GM21390 (cell line): ENCODE results near the gene EGFL8.
A peak's percentile ranks its signal among the peaks of the same experiment; 100 is the strongest.
"Not testable (repeated sequence)": the region's sequence is repeated elsewhere in the genome, so short reads cannot be mapped to it uniquely, and the experiment has no call there.

Source experiments
- ATAC-seq: cut with Tn5 transposase; IDR thresholded peaks from one replicate; pipeline ENCODE4 v1.9.1; 2021; ENCODE audit not compliant: unreplicated experiment

The EGFL8 gene

DNA sequence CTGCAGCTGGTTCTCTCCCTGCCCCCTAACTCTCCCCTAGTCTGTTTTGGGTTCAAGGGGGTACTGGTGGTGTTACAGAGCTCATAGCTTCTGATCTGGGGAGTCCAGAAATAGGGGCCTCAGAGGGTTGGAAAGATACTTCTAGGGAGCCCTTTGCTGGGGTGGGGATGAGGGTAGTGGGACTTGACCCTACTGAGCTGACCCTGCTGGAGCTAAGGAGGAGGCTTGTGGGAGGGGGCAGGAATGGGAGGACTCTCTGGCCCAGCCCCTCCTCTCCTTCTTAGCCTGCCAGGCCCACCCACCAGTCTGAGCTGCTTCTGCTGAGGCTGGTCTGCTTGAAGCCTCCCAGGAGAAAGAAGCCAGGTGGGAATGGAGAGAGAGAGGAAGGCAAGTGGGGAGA, at the start of gene EGFL8:
Gene EGFL8 (plus strand): TSS at position 301 of the 400 bp plus-strand sequence. CDS start 1,571 bp downstream, outside the sequence.
- ATAC-seq: no peak

DNA sequence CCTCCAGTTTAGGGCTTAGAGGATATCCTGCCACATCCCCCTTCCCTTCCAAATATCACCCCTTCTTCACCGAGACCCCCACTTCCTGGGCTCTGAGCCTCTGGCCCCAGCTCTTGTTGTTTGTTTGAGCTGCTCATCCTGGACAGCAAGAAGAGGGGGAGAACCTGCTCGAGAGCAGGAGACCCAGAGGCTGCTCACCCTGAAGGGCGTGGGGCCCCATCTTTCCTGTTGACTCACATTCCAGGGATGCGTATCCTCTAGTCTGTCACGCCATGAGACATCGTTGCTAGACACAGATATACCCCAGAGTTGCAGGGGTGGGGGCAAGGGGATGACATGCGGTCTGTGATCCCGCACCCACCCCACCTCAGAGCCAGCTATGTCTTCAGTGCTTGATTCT, 49.6 kb upstream of the EGFL8 start:
- no peak for ATAC-seq

DNA sequence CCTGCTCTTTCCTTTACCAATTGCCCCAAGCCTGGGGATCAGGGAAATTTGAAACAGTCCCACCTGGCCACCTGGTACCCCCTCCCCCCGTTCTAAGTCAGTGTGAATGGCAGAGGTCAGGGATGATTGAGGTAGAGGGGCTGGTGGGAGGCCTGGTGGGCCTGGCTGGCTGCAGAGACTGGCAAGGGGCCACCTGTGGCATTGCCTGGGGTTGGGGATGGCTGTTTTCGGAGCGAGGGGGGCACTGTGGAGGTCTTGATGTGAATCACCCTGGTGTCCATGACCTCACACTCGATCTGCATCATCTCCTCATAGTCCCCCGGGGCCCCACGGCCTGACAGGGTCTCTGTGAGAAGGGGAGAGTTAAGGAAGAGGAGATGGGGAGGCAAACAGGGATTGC, 48.8 kb upstream of the EGFL8 start:
- no peak for ATAC-seq

DNA sequence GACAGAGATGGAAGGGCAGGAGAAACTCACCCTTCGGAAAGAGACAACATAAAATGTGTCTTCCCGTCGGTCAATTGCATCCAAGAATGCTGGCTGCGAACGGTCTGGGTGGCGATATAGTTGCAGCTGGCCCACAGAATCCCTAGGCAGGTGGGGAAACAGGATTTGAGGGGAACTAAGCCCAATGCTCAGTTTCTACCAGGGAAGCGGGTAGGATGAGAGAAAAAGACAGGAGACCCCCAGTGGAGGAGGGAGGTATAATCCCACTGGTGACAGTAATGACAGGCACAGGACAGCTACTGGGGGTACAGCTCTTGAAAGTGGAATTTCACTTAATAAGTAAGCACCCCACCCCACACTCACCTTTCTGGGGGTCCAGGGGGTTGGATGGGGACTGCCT, 47.7 kb upstream of the EGFL8 start:
- no peak for ATAC-seq

DNA sequence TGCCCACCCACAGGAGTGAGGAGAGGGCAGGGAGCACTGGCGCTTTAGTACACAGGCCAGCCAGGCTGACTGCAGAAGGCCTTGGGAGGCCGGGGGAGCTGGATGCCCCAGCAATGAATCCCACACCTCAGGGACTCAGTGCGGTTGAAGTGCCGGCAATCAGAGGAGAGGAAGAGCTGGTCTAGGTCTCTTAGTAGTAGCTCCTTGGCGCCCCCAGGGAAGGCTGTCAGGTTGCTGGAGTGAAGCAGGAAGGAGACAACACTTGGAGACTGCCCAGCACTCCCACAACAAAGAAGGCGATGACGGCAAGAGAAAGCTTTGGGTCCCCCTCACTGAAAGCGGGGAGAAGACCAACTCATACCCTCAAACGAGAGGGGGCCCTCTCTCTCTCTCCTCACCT, 46.9 kb upstream of the EGFL8 start:
- ATAC-seq: no peak

DNA sequence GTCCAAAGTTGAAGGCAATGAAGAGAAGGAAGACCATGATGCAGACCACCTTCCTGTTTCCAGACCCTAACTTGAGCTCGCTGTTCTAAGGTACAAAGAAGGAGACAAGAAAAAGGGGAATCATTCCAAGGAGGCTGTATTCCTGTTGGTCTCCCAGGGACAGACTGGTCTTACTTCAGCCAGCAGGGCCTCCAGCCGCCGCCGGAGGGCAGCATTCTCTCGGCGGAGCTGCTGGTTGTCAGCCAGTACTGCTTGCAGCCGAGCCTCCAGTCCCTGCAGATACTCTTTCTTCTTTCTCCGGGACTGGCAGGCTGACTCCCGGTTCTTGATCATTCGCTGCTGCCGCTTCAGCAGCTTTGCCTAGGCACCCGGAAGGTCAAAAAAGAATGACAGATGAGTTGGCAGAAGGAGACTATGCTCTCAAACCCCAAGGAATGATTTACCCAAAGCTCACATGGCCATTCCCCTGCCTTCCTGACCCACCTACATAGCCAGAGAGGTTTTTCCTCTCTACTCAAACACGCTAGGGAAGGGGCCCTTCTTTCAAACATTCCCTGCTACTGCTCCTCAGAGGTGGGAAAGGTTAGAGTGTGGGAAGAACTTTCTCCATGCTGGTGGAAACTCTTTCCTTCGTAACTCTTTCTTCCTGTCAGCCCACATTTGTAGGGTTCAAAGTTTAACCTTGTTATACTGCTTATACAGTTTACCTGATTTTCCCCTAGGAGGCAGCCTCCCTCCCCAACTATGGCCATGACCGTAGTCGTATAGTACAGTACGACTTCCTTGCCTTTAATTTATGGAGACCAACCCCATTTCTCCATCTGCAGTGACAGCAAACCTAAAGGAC, 45.4 kb upstream of the EGFL8 start:
- no peak for ATAC-seq

DNA sequence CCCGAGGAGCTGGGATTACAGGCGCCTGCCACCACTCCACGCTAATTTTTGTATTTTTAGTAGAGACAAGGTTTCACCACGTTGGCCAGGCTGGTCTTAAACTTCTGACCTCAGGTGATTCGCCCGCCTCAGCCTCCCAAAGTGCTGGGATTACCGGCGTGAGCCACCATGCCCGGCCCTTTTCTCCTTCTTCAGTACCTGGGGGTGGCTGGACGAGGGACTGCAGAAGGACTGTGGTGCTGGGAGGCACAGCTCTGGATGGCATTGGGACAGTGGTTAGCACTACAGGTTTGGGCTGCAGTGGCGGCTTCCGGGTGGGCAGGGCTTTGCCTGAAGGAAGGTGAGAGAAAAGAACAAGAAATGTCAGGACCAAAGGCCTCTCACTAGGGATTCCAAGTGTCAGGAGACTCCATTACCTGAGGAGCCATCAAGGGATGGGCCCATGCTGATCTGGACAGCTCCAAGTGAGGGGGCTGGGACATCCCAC, 43.8 kb upstream of the EGFL8 start:
- ATAC-seq: no peak

DNA sequence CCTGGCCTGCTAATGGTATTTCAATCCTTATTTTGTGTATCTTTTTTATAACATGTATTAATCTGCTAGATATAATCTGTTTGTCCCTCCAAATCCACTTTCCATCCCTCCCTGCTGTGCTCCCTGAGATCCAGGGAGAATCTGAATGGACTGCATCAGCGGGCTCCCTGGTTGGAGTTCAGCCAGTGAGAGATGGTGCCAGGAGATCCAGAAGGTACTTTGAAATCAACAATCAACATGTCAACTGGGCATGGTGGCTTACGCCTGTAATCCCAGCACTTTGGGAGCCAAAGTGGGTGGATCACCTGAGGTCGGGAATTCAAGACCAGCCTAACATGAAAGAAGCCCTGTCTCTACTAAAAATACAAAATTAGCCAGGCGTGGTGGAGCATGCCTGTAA, 40.7 kb upstream of the EGFL8 start:
- ATAC-seq: no peak

DNA sequence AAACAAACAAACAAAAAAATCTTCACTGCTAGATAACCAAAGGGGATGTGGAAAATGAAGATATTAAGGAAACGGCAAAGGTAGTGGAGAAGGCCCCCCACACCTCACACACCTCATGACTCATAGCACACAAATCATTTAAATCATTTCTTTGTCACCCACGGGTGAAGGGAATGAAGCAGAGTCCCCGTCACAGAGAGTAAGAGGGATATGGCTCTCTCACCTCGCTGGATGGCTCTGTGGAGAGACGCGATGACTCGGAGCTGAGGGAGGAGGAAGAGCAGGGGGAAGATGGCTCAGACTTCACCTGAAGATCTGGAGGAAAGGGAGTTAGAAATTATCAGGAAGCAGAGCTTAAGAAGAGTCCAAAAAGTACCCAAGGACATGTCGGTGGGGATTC, 37.5 kb upstream of the EGFL8 start:
- ATAC-seq: no peak

DNA sequence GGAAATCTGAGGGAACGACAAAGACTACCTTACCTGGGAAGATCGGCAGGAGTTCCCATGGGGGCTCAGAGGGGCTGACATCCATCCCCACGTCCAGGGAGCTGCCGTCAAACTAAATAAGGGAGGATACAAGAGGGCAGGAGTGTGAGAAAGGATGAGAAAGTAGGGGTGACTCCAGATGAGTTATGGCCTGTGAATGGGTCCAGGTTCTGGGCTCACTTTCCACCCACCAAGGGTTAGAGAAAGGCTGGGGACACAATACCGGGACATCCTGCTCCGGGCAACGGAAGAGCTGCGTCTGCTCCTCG, 37.0 kb upstream of the EGFL8 start:
- no peak for ATAC-seq

DNA sequence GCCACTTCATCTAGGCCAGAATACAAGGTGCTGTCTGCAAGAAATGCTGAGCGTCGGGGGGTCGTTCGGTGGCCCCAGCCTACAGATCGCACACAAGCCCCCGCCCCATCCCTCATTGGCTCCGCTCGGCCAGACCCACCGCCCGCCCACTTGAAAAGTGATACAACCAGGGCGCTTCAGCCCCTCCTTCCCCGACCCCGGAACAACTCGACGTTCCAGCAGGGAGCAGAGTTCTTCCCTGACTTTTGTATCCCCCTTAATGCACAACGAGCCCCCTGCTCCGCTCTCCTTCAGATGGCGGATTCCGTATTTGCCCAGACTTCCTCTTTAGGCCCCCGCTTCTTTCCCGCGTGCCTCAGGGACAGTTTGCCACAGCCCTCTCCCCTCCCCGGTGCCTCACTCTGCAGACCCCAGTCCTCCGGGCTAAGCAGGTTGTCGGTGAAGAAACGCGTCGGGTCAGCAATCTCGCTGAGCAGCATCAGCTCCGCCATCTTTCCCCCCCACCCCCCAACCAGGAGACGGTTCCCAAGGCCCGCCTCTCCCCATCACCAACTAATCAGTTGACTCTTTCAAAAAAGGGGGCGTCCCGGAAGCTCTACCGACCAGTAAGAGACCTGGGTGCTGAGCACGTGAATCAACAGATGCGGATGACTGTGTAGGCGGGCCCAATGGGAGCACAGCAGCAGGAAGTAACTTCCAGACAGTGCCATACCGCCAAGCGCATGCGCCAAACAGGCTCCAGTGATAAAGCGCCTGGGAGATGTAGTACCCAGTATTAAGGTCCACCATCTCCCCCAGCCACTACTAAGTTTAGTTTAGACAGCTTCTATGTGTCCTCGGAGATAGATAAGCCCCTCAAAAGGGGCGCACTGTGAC, 36.4 kb upstream of the EGFL8 start, which contains the start of gene ATF6B:
Gene ATF6B (minus strand): TSS at position 530 of the 876 bp plus-strand sequence. CDS start 39 bp downstream, at position 491.
- peak; percentile 80 for ATAC-seq

DNA sequence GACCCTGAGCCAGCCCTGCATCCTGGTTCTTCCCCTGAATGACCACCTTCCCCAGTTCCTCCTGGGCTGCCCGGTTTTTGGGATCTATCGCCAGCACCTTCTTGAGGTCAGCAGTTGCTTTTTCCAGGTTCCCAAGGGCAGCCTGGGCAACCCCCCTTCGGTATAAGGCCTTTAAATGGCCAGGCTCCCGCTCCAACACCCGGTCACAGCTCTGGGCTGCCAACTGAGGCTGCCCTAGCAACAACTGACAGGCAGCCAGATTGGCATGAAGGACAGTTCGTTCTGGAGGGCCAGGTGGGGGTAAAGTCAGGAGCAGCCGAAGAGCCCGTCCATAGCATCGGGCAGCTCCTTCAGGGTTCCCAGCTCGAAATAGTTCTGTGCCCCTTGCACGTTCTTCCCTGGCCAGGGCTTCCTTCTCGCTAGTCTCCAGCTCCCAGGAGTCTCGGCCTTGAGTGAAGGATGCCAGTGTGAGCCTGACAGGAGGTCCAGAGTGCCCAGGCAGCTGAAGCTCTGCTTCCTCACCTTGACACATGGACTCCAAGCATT, 35.6 kb upstream of the EGFL8 start:
- no peak for ATAC-seq

DNA sequence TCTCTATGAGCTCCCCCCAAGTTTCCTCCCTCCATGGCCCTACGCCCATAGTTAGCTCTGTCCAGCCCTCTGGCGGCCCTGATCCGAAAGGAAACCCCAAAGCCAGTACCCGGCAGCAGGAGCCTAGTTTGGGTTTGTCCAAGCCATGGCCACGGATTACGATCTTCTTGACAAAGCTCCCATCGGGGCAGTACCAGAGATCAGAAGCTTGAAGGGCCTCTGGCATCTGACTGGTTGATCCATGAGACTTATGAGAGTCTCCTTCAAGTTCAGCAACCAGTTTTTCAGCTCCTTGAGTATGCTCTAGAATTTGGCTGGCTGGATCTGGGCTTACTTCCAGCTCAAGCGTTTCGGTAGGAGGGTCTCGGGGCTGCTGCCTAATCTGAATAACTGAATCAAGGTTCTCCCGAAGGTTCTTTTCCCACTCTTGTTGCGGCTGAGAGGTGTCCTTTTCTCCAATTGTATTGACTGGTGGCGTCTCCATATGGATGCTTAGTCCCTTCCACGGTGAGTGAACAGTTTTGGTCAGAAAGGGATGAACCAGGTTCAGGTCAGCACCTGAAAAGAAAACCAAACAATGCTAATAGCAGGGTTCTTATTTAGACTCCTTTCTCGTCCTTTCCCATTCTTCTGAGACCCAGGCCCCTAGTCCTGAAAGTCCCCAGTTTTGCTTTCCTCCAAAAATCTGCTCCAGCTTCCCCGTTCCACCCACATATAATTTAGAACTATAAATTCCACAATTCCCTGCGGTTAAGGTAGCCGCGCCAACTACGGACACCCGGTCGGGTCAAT, 34.9 kb upstream of the EGFL8 start:
- no peak for ATAC-seq

DNA sequence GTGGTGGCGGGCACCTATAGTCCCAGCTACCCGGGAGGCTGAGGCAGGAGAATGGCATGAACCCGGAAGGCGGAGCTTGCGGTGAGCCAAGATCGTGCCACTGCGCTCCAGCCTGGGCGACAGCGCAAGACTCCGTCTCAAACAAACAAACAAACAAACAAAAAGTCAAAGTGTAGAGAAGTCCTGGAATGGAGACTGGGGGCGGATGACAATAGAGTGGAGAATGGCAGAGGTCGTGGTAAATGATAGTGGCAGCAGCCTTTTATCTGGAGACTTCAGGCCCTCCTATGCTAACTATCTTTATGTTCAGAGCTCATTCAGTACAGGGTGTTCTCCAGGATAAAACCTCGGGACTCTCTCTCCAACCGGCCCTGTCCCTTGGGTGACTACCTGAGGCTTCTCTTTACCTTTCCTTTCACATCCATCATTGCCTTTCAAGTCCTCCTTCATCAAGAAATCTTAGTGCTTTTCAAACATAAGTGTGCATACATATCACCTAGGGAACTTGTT, 32.9 kb upstream of the EGFL8 start:
- ATAC-seq: no peak

DNA sequence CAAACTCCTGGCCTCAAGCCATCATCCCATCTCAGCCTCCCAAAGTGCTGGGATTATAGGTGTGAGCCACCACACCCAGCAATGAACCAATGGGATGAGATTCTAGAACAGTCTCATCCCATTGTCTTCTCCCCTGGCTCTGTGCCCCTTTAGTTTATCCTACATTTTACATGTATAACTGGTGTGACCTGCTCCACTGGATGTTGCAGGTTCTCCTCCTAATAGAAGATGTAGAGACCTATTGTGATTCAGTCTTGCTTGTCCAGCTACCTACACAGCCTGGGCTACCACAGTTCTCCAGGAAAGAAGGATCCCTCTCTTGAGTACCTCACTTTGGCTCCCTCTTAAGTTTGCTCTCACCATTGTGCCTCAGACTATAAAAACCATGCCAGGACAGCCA, 32.3 kb upstream of the EGFL8 start:
- ATAC-seq: no peak

DNA sequence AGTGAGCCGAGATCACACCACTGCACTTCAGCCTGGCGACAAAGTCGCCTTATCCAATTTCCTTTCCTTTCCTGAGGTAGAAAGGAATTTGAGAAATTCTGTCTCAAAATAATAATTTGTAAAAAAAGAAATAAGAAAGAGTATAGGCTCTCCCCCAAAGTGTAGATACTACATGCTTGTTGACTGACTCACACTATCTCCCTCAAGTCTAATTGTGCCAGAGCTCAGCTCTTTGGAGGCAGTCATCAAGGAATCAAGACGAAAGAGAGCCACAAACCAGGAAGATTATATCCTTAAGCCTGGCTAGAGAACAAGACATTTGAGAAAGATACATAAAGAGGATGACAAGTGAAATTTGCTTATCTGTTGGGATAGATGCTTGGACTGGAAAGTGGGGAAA, 30.6 kb upstream of the EGFL8 start:
- no peak for ATAC-seq

DNA sequence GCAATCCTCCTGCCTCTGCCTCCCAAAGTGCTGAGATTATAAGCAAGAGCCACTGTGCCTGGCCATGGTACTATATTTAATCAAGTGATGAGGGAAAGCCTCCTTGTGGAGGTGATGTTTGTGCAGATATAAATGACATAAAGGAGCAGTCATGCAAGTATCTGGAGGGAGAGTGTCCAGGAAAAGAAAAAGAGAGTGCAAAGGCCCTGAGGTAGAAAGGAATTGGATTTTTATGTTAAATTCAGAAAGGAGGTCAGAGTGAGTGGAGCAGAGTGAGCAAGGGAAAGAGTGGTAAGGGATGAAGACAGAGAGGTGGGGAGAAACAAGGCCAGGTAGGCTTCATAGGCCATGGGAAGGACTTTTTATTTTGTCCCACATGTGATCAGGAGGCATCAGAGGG, 26.9 kb upstream of the EGFL8 start:
- ATAC-seq: no peak

DNA sequence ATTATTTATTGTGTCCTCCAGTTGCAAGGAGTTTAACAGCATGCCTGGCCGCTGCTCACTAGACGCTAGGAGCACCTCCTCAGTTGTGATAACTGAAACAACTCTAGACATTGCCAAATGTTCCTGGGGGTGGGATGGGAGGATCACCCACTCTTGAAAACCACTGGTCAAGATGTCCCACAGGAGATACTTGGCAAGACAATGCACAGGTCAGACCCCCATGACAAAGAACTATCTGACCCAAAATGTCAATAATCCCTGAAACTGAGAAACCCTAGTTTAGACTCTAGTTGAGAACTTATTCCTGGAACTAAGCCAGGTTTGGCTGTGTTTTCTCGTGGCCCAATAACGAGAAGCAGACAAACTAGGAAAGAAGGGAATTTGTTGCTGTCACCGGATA, 24.8 kb upstream of the EGFL8 start:
- ATAC-seq: no peak

DNA sequence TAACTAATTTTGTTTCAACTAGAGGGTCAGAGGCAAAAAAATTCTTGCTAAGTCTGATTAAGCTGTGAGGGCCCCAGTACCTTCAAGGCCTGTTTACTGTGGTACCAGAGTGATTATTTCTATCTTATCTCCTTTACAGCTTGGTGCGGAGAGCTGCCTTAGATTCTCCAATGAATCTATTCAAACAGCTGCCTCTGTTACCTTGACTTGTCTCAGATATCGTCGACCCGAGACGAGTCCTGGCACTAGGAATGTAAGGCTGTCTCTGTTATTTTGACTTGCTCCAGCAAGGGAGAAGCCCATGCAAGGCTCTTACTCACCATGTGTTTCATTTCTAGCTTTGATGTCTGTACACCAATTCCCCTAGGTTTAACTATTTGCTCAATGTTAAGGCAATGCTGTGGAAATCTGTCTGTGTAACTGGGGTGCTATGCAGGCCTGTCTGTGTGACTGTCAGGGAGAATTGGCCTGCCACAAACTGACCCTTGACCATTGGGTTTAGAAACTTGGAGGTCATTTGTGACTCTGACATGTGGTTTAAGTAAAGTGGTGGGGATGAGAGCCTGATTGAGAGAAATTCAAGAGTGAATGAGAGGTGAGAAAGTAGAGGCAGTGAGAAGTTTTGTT, 23.9 kb upstream of the EGFL8 start:
- ATAC-seq: no peak

DNA sequence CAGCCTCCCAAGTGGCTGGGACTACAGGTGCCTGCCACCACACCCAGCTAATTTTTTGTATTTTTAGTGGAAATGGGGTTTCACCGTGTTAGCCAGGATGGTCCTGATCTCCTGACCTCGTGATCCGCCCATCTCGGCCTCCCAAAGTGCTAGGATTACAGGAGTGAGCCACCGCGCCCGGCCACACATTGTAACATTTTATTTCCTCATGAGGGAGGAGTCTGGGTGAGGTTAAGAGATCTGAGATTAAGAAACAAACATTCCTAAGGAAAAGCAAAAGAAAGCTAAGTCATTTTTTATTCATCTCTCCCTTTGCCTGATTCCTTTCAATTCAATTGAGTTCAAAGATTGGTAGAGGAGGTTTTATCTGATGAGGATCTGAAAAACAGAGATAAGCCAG, 20.2 kb upstream of the EGFL8 start:
- not testable (repeated sequence) for ATAC-seq
